ENCODE results near the gene GLIS2.
A peak's percentile ranks its signal among the peaks of the same experiment; 100 is the strongest.

GRCh38 chr16:4330277-4330874 is 14.5 kb downstream of the GLIS2 start:
- TF ChIP-seq CTCF (conservative IDR thresholded peaks at IDR 0.05; ENCODE audit: low read length) (peak; percentile 64), EZH2phosphoT487 (IDR thresholded peaks at IDR 0.05; ENCODE audit: borderline replicate concordance) (no peak)

All from Loucy (cell line).